ENCODE measurements around the gene ARHGAP32.
"Not testable (repeated sequence)": the region's sequence is repeated elsewhere in the genome, so short reads cannot be mapped to it uniquely, and the experiment has no call there.

ARHGAP32 gene

GRCh38 chr11:128926437-128927107 is 265.6 kb downstream of the ARHGAP32 start:
- H3K9ac ChIP-seq (ENCODE audit: low read length) = no peak overlapping the region
- no peaks in the 10 kb centered on the region for H3K9me3 ChIP-seq (ENCODE audit: control insufficient read depth, low read depth, low read length)
- H3K4me1 ChIP-seq (ENCODE audit: control insufficient read depth, low read depth, low read length) = peaks cover 38% of the 10 kb centered on the region
- H3K27me3 ChIP-seq (ENCODE audit: control insufficient read depth, insufficient read depth, low read length) = peaks cover 58% of the 10 kb centered on the region
- no peak overlapping the region for H3K27ac ChIP-seq (ENCODE audit: low read length)
- no peaks in the 10 kb centered on the region for H3K36me3 ChIP-seq (ENCODE audit: control insufficient read depth, low read depth, low read length)
- H3K4me3 ChIP-seq (ENCODE audit: low read length) = no peak overlapping the region

GRCh38 chr11:128926000-128926399 is 266.1 kb downstream of the ARHGAP32 start:
- H3K27ac ChIP-seq (ENCODE audit: low read length) = no peak overlapping the region
- H3K36me3 ChIP-seq (ENCODE audit: control insufficient read depth, low read depth, low read length) = no peaks in the 10 kb centered on the region
- H3K4me3 ChIP-seq (ENCODE audit: low read length) = no peak overlapping the region
- H3K4me1 ChIP-seq (ENCODE audit: control insufficient read depth, low read depth, low read length) = peaks cover 38% of the 10 kb centered on the region
- H3K9me3 ChIP-seq (ENCODE audit: control insufficient read depth, low read depth, low read length) = no peaks in the 10 kb centered on the region
- no peak overlapping the region for H3K9ac ChIP-seq (ENCODE audit: low read length)
- H3K27me3 ChIP-seq (ENCODE audit: control insufficient read depth, insufficient read depth, low read length) = peaks cover 56% of the 10 kb centered on the region

- H3K4me1 ChIP-seq (ENCODE audit: control insufficient read depth, low read depth, low read length) = peaks cover 38% of the 10 kb centered on the region
- H3K36me3 ChIP-seq (ENCODE audit: control insufficient read depth, low read depth, low read length) = no peaks in the 10 kb centered on the region
- peaks cover 56% of the 10 kb centered on the region for H3K27me3 ChIP-seq (ENCODE audit: control insufficient read depth, insufficient read depth, low read length)
- H3K9ac ChIP-seq (ENCODE audit: low read length) = no peak overlapping the region
- H3K9me3 ChIP-seq (ENCODE audit: control insufficient read depth, low read depth, low read length) = no peaks in the 10 kb centered on the region
- no peak overlapping the region for H3K27ac ChIP-seq (ENCODE audit: low read length)
- no peak overlapping the region for H3K4me3 ChIP-seq (ENCODE audit: low read length)
Measured at GRCh38 chr11:128925250-128925600, 266.9 kb downstream of the ARHGAP32 start.

GRCh38 chr11:128924510-128925249 is 267.4 kb downstream of the ARHGAP32 start:
- no peak overlapping the region for H3K27ac ChIP-seq (ENCODE audit: low read length)
- no peak overlapping the region for H3K4me3 ChIP-seq (ENCODE audit: low read length)
- H3K9ac ChIP-seq (ENCODE audit: low read length) = no peak overlapping the region
- H3K4me1 ChIP-seq (ENCODE audit: control insufficient read depth, low read depth, low read length) = peaks cover 33% of the 10 kb centered on the region
- no peaks in the 10 kb centered on the region for H3K9me3 ChIP-seq (ENCODE audit: control insufficient read depth, low read depth, low read length)
- no peaks in the 10 kb centered on the region for H3K36me3 ChIP-seq (ENCODE audit: control insufficient read depth, low read depth, low read length)
- H3K27me3 ChIP-seq (ENCODE audit: control insufficient read depth, insufficient read depth, low read length) = peaks cover 51% of the 10 kb centered on the region

GRCh38 chr11:128924104-128924503 is 268.0 kb downstream of the ARHGAP32 start:
- H3K4me3 ChIP-seq (ENCODE audit: low read length) = no peak overlapping the region
- no peaks in the 10 kb centered on the region for H3K36me3 ChIP-seq (ENCODE audit: control insufficient read depth, low read depth, low read length)
- H3K9ac ChIP-seq (ENCODE audit: low read length) = no peak overlapping the region
- H3K27me3 ChIP-seq (ENCODE audit: control insufficient read depth, insufficient read depth, low read length) = peaks cover 45% of the 10 kb centered on the region
- H3K27ac ChIP-seq (ENCODE audit: low read length) = no peak overlapping the region
- H3K4me1 ChIP-seq (ENCODE audit: control insufficient read depth, low read depth, low read length) = peaks cover 27% of the 10 kb centered on the region
- no peaks in the 10 kb centered on the region for H3K9me3 ChIP-seq (ENCODE audit: control insufficient read depth, low read depth, low read length)

GRCh38 chr11:128921793-128922192 is 270.3 kb downstream of the ARHGAP32 start:
- peaks cover 22% of the 10 kb centered on the region for H3K27me3 ChIP-seq (ENCODE audit: control insufficient read depth, insufficient read depth, low read length)
- no peaks in the 10 kb centered on the region for H3K36me3 ChIP-seq (ENCODE audit: control insufficient read depth, low read depth, low read length)
- H3K27ac ChIP-seq (ENCODE audit: low read length) = no peak overlapping the region
- H3K9me3 ChIP-seq (ENCODE audit: control insufficient read depth, low read depth, low read length) = no peaks in the 10 kb centered on the region
- no peak overlapping the region for H3K4me3 ChIP-seq (ENCODE audit: low read length)
- peaks cover 14% of the 10 kb centered on the region for H3K4me1 ChIP-seq (ENCODE audit: control insufficient read depth, low read depth, low read length)
- H3K9ac ChIP-seq (ENCODE audit: low read length) = no peak overlapping the region

- no peak overlapping the region for H3K4me3 ChIP-seq (ENCODE audit: low read length)
- no peaks in the 10 kb centered on the region for H3K9me3 ChIP-seq (ENCODE audit: control insufficient read depth, low read depth, low read length)
- H3K9ac ChIP-seq (ENCODE audit: low read length) = no peak overlapping the region
- no peak overlapping the region for H3K27ac ChIP-seq (ENCODE audit: low read length)
- H3K36me3 ChIP-seq (ENCODE audit: control insufficient read depth, low read depth, low read length) = no peaks in the 10 kb centered on the region
- H3K4me1 ChIP-seq (ENCODE audit: control insufficient read depth, low read depth, low read length) = peaks cover 4% of the 10 kb centered on the region
- peaks cover 11% of the 10 kb centered on the region for H3K27me3 ChIP-seq (ENCODE audit: control insufficient read depth, insufficient read depth, low read length)
Measured at GRCh38 chr11:128920666-128921065, 271.5 kb downstream of the ARHGAP32 start.

- not testable (repeated sequence) for H3K9ac ChIP-seq (ENCODE audit: low read length); H3K27ac ChIP-seq (ENCODE audit: low read length); H3K27me3 ChIP-seq (ENCODE audit: control insufficient read depth, insufficient read depth, low read length); H3K36me3 ChIP-seq (ENCODE audit: control insufficient read depth, low read depth, low read length); H3K4me3 ChIP-seq (ENCODE audit: low read length); H3K9me3 ChIP-seq (ENCODE audit: control insufficient read depth, low read depth, low read length); H3K4me1 ChIP-seq (ENCODE audit: control insufficient read depth, low read depth, low read length)
Measured at GRCh38 chr11:128919635-128920034, 272.5 kb downstream of the ARHGAP32 start.

- no peaks in the 10 kb centered on the region for H3K27me3 ChIP-seq (ENCODE audit: control insufficient read depth, insufficient read depth, low read length)
- H3K9ac ChIP-seq (ENCODE audit: low read length) = no peak overlapping the region
Measured at GRCh38 chr11:128919216-128919615, 272.9 kb downstream of the ARHGAP32 start.

GRCh38 chr11:128917144-128917724 is 274.9 kb downstream of the ARHGAP32 start:
- H3K9ac ChIP-seq (ENCODE audit: low read length) = no peak overlapping the region
- H3K4me3 ChIP-seq (ENCODE audit: low read length) = no peak overlapping the region
- no peaks in the 10 kb centered on the region for H3K36me3 ChIP-seq (ENCODE audit: control insufficient read depth, low read depth, low read length)
- no peaks in the 10 kb centered on the region for H3K4me1 ChIP-seq (ENCODE audit: control insufficient read depth, low read depth, low read length)
- no peaks in the 10 kb centered on the region for H3K9me3 ChIP-seq (ENCODE audit: control insufficient read depth, low read depth, low read length)
- no peak overlapping the region for H3K27ac ChIP-seq (ENCODE audit: low read length)
- no peaks in the 10 kb centered on the region for H3K27me3 ChIP-seq (ENCODE audit: control insufficient read depth, insufficient read depth, low read length)

More at GRCh38 chr11:128919216-128919615, 272.9 kb downstream of the ARHGAP32 start:
- no peak overlapping the region for H3K27ac ChIP-seq (ENCODE audit: low read length)
- H3K4me1 ChIP-seq (ENCODE audit: control insufficient read depth, low read depth, low read length) = no peaks in the 10 kb centered on the region
- H3K36me3 ChIP-seq (ENCODE audit: control insufficient read depth, low read depth, low read length) = no peaks in the 10 kb centered on the region
- H3K9me3 ChIP-seq (ENCODE audit: control insufficient read depth, low read depth, low read length) = no peaks in the 10 kb centered on the region
- H3K4me3 ChIP-seq (ENCODE audit: low read length) = no peak overlapping the region

GRCh38 chr11:128916681-128917080 is 275.4 kb downstream of the ARHGAP32 start:
- Histone ChIP-seq H3K27me3 (ENCODE audit: control insufficient read depth, insufficient read depth, low read length) (no peaks in the 10 kb centered on the region), H3K4me3 (ENCODE audit: low read length) (no peak overlapping the region), H3K9me3 (ENCODE audit: control insufficient read depth, low read depth, low read length) (no peaks in the 10 kb centered on the region), H3K36me3 (ENCODE audit: control insufficient read depth, low read depth, low read length) (no peaks in the 10 kb centered on the region), H3K9ac (ENCODE audit: low read length) (no peak overlapping the region), H3K4me1 (ENCODE audit: control insufficient read depth, low read depth, low read length) (no peaks in the 10 kb centered on the region), H3K27ac (ENCODE audit: low read length) (no peak overlapping the region)

Data from iPS-18a (cell line).